Esophagus squamous epithelium (tissue), 4 donors: ENCODE measurements around the gene CDR2L.

Source experiments
- POLR2A ChIP-seq, 4 donors: fragments of 450-650 bp; IDR thresholded peaks; one replicate each; pipeline ENCODE4 v1.6.1; 2017; ENCODE audit warnings: antibody characterized with exemption in 4 of 4, mild to moderate bottlenecking in 4 of 4, moderate library complexity in 3 of 4
- TF ChIP-seq, protein P1 (sequence below), 6 experiments: fragments of 450-650 bp in 4 of 6; fragments of 200-600 bp in 2 of 6; sonication (generic) in 2 of 6; IDR thresholded peaks; one replicate each; pipeline ENCODE4 v1.5.1; 2016 to 2019; ENCODE audit warnings: antibody characterized with exemption in 6 of 6, mild to moderate bottlenecking in 4 of 6, moderate library complexity in 4 of 6

DNA sequence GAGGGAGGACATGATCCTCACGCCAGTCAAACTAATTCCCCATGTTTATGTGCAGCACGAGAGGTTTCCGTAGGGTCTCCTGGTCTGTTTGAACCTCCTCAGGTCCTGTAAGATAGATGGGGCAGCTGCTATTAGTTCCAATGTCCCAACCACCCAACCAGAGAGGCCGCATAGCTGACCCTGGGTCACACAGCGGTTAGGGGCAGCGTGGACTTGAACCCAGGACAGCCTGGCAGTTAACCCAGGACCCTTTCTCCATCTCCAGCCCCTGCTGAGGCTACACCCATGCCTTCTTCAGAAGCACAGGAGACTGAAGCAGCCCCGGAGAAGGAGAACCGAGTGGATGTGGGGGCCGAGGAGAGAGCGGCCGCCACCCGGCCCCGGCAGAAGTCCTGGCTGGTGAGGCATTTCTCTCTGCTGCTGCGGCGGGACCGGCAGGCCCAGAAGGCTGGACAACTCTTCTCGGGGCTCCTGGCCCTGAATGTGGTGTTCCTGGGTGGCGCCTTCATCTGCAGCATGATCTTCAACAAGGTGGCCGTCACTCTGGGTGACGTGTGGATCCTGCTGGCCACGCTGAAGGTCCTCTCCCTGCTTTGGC, 46.2 kb upstream of the CDR2L start:
- TF ChIP-seq, protein P1, sequence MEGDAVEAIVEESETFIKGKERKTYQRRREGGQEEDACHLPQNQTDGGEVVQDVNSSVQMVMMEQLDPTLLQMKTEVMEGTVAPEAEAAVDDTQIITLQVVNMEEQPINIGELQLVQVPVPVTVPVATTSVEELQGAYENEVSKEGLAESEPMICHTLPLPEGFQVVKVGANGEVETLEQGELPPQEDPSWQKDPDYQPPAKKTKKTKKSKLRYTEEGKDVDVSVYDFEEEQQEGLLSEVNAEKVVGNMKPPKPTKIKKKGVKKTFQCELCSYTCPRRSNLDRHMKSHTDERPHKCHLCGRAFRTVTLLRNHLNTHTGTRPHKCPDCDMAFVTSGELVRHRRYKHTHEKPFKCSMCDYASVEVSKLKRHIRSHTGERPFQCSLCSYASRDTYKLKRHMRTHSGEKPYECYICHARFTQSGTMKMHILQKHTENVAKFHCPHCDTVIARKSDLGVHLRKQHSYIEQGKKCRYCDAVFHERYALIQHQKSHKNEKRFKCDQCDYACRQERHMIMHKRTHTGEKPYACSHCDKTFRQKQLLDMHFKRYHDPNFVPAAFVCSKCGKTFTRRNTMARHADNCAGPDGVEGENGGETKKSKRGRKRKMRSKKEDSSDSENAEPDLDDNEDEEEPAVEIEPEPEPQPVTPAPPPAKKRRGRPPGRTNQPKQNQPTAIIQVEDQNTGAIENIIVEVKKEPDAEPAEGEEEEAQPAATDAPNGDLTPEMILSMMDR (IDR thresholded peaks at IDR 0.05), result no peak
- TF ChIP-seq POLR2A (IDR thresholded peaks at IDR 0.05), result no peak
